Colonic mucosa (tissue), 4 donors: ENCODE measurements around the gene HOXB3. TPM values are rescaled to one million over a fixed set of nuclear protein-coding genes. Genes with fewer than 3 reads are reported as not detected.

Experiments used
- DNase-seq: peaks from one replicate; pipeline ENCODE4 v3.0.0-alpha.2; 2020
- H3K27ac ChIP-seq: fragments of 200-600 bp; one replicate; pipeline ENCODE4 v1.8.0; 2021
- H3K27me3 ChIP-seq: fragments of 200-600 bp; one replicate; pipeline ENCODE4 v1.8.0; 2021
- H3K36me3 ChIP-seq: fragments of 200-600 bp; one replicate; pipeline ENCODE4 v1.8.0; 2021
- H3K4me1 ChIP-seq: fragments of 200-600 bp; one replicate; pipeline ENCODE4 v1.8.0; 2021; ENCODE audit warnings: mild to moderate bottlenecking
- H3K4me3 ChIP-seq: fragments of 200-600 bp; one replicate; pipeline ENCODE4 v1.8.0; 2021
- H3K9ac ChIP-seq, 2 donors: one replicate each; pipeline ENCODE4 v1.7.0; 2013; ENCODE audit warnings: control low read depth in 2 of 2, low read depth in 2 of 2, low read length in 2 of 2
- H3K9me3 ChIP-seq: fragments of 200-600 bp; one replicate; pipeline ENCODE4 v1.8.0; 2021
- intact Hi-C: fragments of 100-400 bp; cut with DNase I; formaldehyde crosslinking; loops from one replicate; pipeline ENCODE4 v1.14.1; 2022
- total RNA-seq, 2 donors: library from RNA; stranded (reverse); fragmentation: NEBNext Ultra II Directional in 1 of 2; extraction: Animal tissue kit (Norgen Biotek cat#: 25700) in 1 of 2; gene quantifications; one replicate each; pipeline ENCODE4 v1.2.1, GENCODE V29; 2021
- TF ChIP-seq, protein P1 (sequence below): fragments of 200-600 bp; IDR thresholded peaks from one replicate; pipeline ENCODE4 v1.8.0; 2022; ENCODE audit warnings: antibody characterized with exemption, mild to moderate bottlenecking
- donor health status: healthy.
- donor health status: DM: no; HTN: no; CAD: no.
- donor health status: DM: no; HTN: no; CAD: no.

Gene HOXB3
- total RNA-seq, 2 donors from 2014 or later: 17.4 to 31.8 TPM

DNA sequence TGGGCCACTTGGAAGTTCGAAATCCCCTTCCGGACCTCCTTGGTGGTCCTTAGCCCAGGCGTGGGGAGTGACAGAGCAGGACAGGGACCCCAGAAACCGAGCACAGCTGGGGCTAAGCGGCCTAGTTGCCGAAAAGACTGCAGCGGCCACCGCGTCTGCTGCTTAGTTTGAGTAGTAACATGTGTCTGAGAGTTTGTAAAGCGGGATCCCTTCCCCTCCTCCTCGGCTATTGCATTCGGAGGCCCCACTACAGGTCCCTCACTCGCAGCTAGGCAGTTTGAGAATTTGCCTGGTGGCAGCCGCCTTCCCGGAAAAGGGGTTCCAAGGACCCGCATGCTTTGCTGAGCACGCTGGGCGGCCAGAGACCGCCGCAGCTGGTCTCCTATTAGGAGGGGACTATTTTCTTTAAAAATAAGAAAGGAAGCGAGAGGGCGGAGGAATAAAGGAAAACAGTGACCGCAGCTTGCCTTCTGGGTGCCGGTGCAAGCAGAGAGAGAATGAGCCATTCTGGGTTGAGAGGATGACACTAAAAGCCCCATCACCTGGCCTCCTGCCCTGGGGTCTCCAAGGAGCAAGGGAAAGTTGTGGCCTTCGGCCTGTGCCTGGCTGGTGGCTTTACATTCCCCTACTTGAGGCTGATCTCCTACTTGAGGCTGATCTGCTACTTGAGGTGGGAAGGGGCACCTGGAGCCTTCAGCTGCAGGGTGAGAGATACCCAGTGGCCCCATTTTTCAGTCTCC lies 4.7 kb upstream of the HOXB3 start:
- no peaks in the 10 kb centered on the region for H3K9me3 ChIP-seq
- TF ChIP-seq, protein P1, sequence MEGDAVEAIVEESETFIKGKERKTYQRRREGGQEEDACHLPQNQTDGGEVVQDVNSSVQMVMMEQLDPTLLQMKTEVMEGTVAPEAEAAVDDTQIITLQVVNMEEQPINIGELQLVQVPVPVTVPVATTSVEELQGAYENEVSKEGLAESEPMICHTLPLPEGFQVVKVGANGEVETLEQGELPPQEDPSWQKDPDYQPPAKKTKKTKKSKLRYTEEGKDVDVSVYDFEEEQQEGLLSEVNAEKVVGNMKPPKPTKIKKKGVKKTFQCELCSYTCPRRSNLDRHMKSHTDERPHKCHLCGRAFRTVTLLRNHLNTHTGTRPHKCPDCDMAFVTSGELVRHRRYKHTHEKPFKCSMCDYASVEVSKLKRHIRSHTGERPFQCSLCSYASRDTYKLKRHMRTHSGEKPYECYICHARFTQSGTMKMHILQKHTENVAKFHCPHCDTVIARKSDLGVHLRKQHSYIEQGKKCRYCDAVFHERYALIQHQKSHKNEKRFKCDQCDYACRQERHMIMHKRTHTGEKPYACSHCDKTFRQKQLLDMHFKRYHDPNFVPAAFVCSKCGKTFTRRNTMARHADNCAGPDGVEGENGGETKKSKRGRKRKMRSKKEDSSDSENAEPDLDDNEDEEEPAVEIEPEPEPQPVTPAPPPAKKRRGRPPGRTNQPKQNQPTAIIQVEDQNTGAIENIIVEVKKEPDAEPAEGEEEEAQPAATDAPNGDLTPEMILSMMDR: no peak
- H3K27ac ChIP-seq: peak overlapping the region; percentile 40
- intact Hi-C loops: no loop called here
- H3K9ac ChIP-seq: peak overlapping the region in 1 of 2 donors; percentile 58
- no peak overlapping the region for H3K4me3 ChIP-seq
- peaks cover 9% of the 10 kb centered on the region for H3K4me1 ChIP-seq
- H3K27me3 ChIP-seq: no peaks in the 10 kb centered on the region
- H3K36me3 ChIP-seq: peaks cover 8% of the 10 kb centered on the region
- DNase-seq: no peak

GRCh38 chr17:48593840-48594537 lies 3.9 kb upstream of the HOXB3 start:
- Histone ChIP-seq H3K27me3 (no peaks in the 10 kb centered on the region), H3K4me1 (peaks cover 4% of the 10 kb centered on the region), H3K27ac (peak overlapping the region; percentile 63), H3K4me3 (no peak overlapping the region), H3K9ac (peak overlapping the region; percentile 19 to 40), H3K9me3 (no peaks in the 10 kb centered on the region), H3K36me3 (peaks cover 8% of the 10 kb centered on the region)
- TF ChIP-seq, protein P1: peak; percentile 74
- intact Hi-C loops: no loop called here
- peak; percentile 72 for DNase-seq

DNA sequence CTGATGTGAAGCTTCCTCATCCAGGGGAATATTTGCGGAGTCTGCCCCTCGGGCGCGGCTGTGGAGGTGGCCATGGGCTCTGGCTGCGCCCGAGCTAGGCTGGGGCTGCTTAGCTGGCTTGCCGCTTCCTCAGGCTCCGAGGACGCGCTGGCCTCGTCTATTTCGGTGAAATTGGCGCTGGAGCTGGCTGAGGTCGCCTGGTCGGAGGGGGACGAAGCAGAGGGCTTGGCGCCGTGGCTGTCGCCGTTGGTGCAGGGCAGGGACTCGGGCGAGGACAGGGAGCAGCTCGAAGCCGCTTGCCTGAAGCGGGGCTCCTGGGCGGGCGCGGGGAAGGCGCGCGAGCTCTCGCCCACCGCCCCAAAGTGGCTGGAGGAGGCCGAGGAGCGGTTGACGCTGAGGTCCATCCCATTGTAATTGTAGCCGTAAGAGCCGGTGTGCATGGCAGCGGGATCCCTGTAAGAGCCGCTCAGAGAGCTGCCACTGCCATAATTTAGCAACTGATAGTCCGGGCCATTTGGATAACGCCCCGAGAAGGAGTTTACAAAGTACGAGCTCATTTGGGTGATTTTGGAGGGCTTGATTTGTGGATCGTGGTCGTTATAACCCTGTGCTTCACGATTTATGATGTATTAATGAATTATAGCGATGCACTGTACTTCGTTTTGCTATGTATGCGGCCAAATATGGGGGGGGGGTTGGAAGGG lies 3.2 kb upstream of the HOXB3 start, which contains the start of gene HOXB5:
HOXB5 (minus strand) TSS at position 654 of the 704 bp plus-strand sequence; CDS start at position 557, 97 bp downstream.
- no peaks in the 10 kb centered on the region for H3K9me3 ChIP-seq
- no peaks in the 10 kb centered on the region for H3K27me3 ChIP-seq
- peak within 1 kb of the TSS; percentile 27 for H3K4me3 ChIP-seq
- H3K9ac ChIP-seq: peak within 1 kb of the TSS; percentile 58 to 80
- H3K27ac ChIP-seq: peak within 1 kb of the TSS; percentile 63
- H3K36me3 ChIP-seq: peaks cover 8% of the 10 kb centered on the region
- no peak for DNase-seq
- no peaks in the 10 kb centered on the region for H3K4me1 ChIP-seq
- intact Hi-C loops: no loop called here
- TF ChIP-seq, protein P1: no peak

DNA sequence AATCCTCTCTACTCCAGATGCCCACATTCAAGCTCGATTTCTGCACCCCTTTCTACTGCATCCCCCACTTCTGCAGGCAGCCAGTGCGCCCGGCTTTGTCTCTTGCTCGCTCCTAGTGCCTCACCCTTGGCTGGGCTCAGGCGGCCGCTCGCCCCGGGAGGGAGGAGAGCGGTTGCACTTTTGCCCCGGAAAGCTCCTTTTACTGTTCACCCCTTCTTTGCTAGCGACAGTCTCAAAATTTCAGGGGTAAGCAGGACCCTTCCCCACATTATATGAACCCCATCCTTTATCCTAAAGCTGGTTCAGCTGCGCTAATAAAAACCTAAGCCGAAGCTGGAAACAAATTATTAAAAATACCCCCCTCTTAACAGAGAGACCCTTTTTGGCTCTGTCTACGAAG lies 2.5 kb upstream of the HOXB3 start:
- no peaks in the 10 kb centered on the region for H3K27me3 ChIP-seq
- DNase-seq: no peak
- TF ChIP-seq, protein P1: no peak

GRCh38 chr17:48592057-48592514 lies 2.0 kb upstream of the HOXB3 start:
- no peaks in the 10 kb centered on the region for H3K9me3 ChIP-seq
- DNase-seq: no peak
- H3K4me3 ChIP-seq: peak overlapping the region; percentile 27
- H3K36me3 ChIP-seq: peaks cover 8% of the 10 kb centered on the region
- TF ChIP-seq, protein P1: no peak
- no peaks in the 10 kb centered on the region for H3K4me1 ChIP-seq
- intact Hi-C loops: no loop called here
- H3K27me3 ChIP-seq: no peaks in the 10 kb centered on the region
- peak overlapping the region; percentile 58 to 80 for H3K9ac ChIP-seq
- peak overlapping the region; percentile 63 for H3K27ac ChIP-seq

More for the DNA sequence above, 2.5 kb upstream of the HOXB3 start:
- peak overlapping the region; percentile 58 to 80 for H3K9ac ChIP-seq
- no peaks in the 10 kb centered on the region for H3K9me3 ChIP-seq
- H3K4me3 ChIP-seq: peak overlapping the region; percentile 27
- intact Hi-C loops: no loop called here
- H3K27ac ChIP-seq: peak overlapping the region; percentile 63
- peaks cover 8% of the 10 kb centered on the region for H3K36me3 ChIP-seq
- no peaks in the 10 kb centered on the region for H3K4me1 ChIP-seq
